Endothelial cell of umbilical vein (primary cell): ENCODE measurements around the gene PRSS36. TPM values are rescaled to one million over a fixed set of nuclear protein-coding genes. Genes with fewer than 3 reads are reported as not detected.

ENCODE experiments used
- BruUV-seq: library from RNA; stranded (reverse); fragments of 400-500 nt; replicated peaks from 2 replicates; lab custom pipeline; 2021; lab: Mats Ljungman, UMichigan
- CTCF ChIA-PET: fragments of 300-600, 350-600 bp; sonication (Branson Sonifier 250); formaldehyde crosslinking; loops from one replicate; lab custom pipeline; 2021; ENCODE audit warnings: antibody characterized with exemption, inconsistent platforms; lab: Charles Lee
- POLR2A ChIA-PET: fragments of 300-600, 350-600 bp; sonication (Branson Sonifier 250); formaldehyde crosslinking; loops from one replicate; lab custom pipeline; 2021; ENCODE audit warnings: antibody characterized with exemption, inconsistent platforms; lab: Charles Lee
- DNase-seq: peaks from one replicate; pipeline ENCODE4 v3.0.0-alpha.2; 2011; ENCODE audit warnings: low read depth, low spot score
- FAIRE-seq: peaks from 2 replicates; lab custom pipeline; 2011; peaks lifted over from hg19 to GRCh38; lab: Jason Lieb, UNC
- H2AFZ ChIP-seq: 2 replicates; pipeline ENCODE4 v1.6.0; 2012; ENCODE audit warnings: low read depth, low read length, control low read depth, inconsistent platforms
- H3K27ac ChIP-seq: 2 replicates; pipeline ENCODE4 v1.5.1; 2011; ENCODE audit warnings: low read depth, mild to moderate bottlenecking, control low read depth, low read length, moderate library complexity; ENCODE audit not compliant: insufficient read depth
- H3K27me3 ChIP-seq, 2 experiments: 2 replicates each; pipeline versions ENCODE4 v1.6.0 to v1.6.1; 2011; ENCODE audit warnings: low read length in 2 of 2, mixed read lengths in 1 of 2; ENCODE audit not compliant: control insufficient read depth in 2 of 2, insufficient read depth in 2 of 2
- H3K36me3 ChIP-seq, 2 experiments: 2 replicates in 1 of 2; 3 replicates in 1 of 2; pipeline ENCODE4 v1.5.1; 2011; ENCODE audit warnings: low read length in 2 of 2, mild to moderate bottlenecking in 1 of 2, moderate library complexity in 1 of 2; ENCODE audit not compliant: control insufficient read depth in 2 of 2, insufficient read depth in 2 of 2; ENCODE audit errors: extremely low read depth in 1 of 2
- H3K4me1 ChIP-seq: 3 replicates; pipeline ENCODE4 v1.5.1; 2011; ENCODE audit warnings: mild to moderate bottlenecking, low read length; ENCODE audit not compliant: control insufficient read depth, insufficient read depth; ENCODE audit errors: extremely low read depth
- H3K4me2 ChIP-seq: 2 replicates; pipeline ENCODE4 v1.6.1; 2011; ENCODE audit warnings: low read length, control low read depth, mixed read lengths; ENCODE audit not compliant: insufficient read depth
- H3K4me3 ChIP-seq, 3 experiments: fragments of 200-600 bp in 1 of 3; sonication (generic), shearing (Covaris generic) in 1 of 3; replicated peaks in 1 of 3; 2 replicates each; pipeline ENCODE4 v1.5.1; 2011 to 2016; ENCODE audit warnings: control low read depth in 3 of 3, low read length in 3 of 3, mild to moderate bottlenecking in 2 of 3, inconsistent platforms in 1 of 3, low read depth in 1 of 3, moderate library complexity in 1 of 3; ENCODE audit not compliant: insufficient read depth in 1 of 3
- H3K79me2 ChIP-seq: 2 replicates; pipeline ENCODE4 v1.6.0; 2012; ENCODE audit warnings: low read length, inconsistent platforms; ENCODE audit not compliant: control insufficient read depth, insufficient read depth
- H3K9ac ChIP-seq: replicated peaks from 2 replicates; pipeline ENCODE3; 2011; ENCODE audit warnings: low read length, control low read depth; ENCODE audit not compliant: insufficient read depth; ENCODE audit errors: extremely low read depth
- H3K9me1 ChIP-seq: replicated peaks from 3 replicates; pipeline ENCODE4 v1.6.0; 2011; ENCODE audit warnings: mild to moderate bottlenecking, low read length; ENCODE audit not compliant: control insufficient read depth, insufficient read depth; ENCODE audit errors: extremely low read depth
- H3K9me3 ChIP-seq: replicated peaks from 2 replicates; pipeline ENCODE4 v1.5.1; 2012; ENCODE audit warnings: low read length, inconsistent platforms; ENCODE audit not compliant: control insufficient read depth, insufficient read depth
- H4K20me1 ChIP-seq: replicated peaks from 2 replicates; pipeline ENCODE3; 2011; ENCODE audit warnings: mild to moderate bottlenecking, low read length; ENCODE audit not compliant: control insufficient read depth, insufficient read depth; ENCODE audit errors: extremely low read depth
- EZH2 ChIP-seq: IDR thresholded peaks from 2 replicates; pipeline ENCODE4 v1.6.1; 2012; ENCODE audit warnings: borderline replicate concordance, low read depth, mild to moderate bottlenecking, moderate library complexity, low read length, inconsistent platforms; ENCODE audit not compliant: severe bottlenecking
- FOS ChIP-seq: IDR thresholded peaks from 2 replicates; pipeline ENCODE4 v1.6.1; 2011; ENCODE audit warnings: mild to moderate bottlenecking, low read length, moderate library complexity, borderline replicate concordance; ENCODE audit not compliant: insufficient read depth
- GATA2 ChIP-seq: IDR thresholded peaks from 2 replicates; pipeline ENCODE4 v1.7.0; 2011; ENCODE audit warnings: low read depth, mild to moderate bottlenecking, moderate library complexity, mixed read lengths, low read length; ENCODE audit not compliant: insufficient read length, insufficient read depth
- JUN ChIP-seq: IDR thresholded peaks from 2 replicates; pipeline ENCODE4 v1.6.1; 2011; ENCODE audit warnings: borderline replicate concordance, low read depth; ENCODE audit not compliant: insufficient read length, insufficient read depth
- MYC ChIP-seq: IDR thresholded peaks from one replicate; pipeline ENCODE4 v1.6.1; 2011; ENCODE audit warnings: mild to moderate bottlenecking, low read depth, low read length
- POLR2A ChIP-seq: IDR thresholded peaks from 2 replicates; pipeline ENCODE4 v1.6.1; 2012; ENCODE audit warnings: low read depth, mild to moderate bottlenecking, control low read depth, low read length
- POLR2AphosphoS5 ChIP-seq: IDR thresholded peaks from 2 replicates; pipeline ENCODE4 v1.6.1; 2012; ENCODE audit warnings: low read depth, mild to moderate bottlenecking, control low read depth, low read length, moderate library complexity; ENCODE audit not compliant: insufficient read depth
- dilution Hi-C: fragments of 300-500 bp; cut with MboI; formaldehyde crosslinking; loops from one replicate; pipeline ENCODE4 v1.15.0; 2019; ENCODE audit warnings: low sequenced_read_pairs; ENCODE audit not compliant: extremely low pct_ligation_motif_present
- intact Hi-C: fragments of 100-400 bp; cut with micrococcal nuclease; formaldehyde crosslinking; loops from one replicate; pipeline ENCODE4 v1.10.0; 2022
- polyA plus RNA-seq, 4 experiments: library from polyadenylated mRNA; depleted of rRNA in 3 of 4; stranded (reverse) in 3 of 4; unstranded in 1 of 4; fragments of >200 nt; gene quantifications; 2 replicates each; pipeline versions ENCODE4 v1.2.1 to v1.2.3, GENCODE V29; 2011 to 2012; ENCODE audit warnings: missing spikeins in 1 of 4
- total RNA-seq: library from RNA; stranded (reverse); gene quantifications from 2 replicates; pipeline ENCODE4 v1.2.3, GENCODE V29; 2021
- TF ChIP-seq, protein P1 (sequence below), 2 donors: IDR thresholded peaks; 1 replicate in 1 of 2; 2 replicates in 1 of 2; pipeline ENCODE4 v1.5.1; 2011; ENCODE audit warnings: low read length in 2 of 2, mild to moderate bottlenecking in 2 of 2, moderate library complexity in 2 of 2, control low read depth in 1 of 2, inconsistent platforms in 1 of 2, low read depth in 1 of 2; ENCODE audit not compliant: insufficient read depth in 1 of 2; ENCODE audit errors: extremely low read depth in 1 of 2
- TF ChIP-seq, protein P2 (sequence below): IDR thresholded peaks from 2 replicates; pipeline ENCODE4 v1.6.1; 2011; ENCODE audit not compliant: insufficient read depth, insufficient read length

Gene PRSS36
- total and polyA plus RNA-seq, 2 donors (not counting 3 experiments of a cell fraction or from before 2014, with no cell fraction given) = 0.57 TPM; not detected in 1

DNA sequence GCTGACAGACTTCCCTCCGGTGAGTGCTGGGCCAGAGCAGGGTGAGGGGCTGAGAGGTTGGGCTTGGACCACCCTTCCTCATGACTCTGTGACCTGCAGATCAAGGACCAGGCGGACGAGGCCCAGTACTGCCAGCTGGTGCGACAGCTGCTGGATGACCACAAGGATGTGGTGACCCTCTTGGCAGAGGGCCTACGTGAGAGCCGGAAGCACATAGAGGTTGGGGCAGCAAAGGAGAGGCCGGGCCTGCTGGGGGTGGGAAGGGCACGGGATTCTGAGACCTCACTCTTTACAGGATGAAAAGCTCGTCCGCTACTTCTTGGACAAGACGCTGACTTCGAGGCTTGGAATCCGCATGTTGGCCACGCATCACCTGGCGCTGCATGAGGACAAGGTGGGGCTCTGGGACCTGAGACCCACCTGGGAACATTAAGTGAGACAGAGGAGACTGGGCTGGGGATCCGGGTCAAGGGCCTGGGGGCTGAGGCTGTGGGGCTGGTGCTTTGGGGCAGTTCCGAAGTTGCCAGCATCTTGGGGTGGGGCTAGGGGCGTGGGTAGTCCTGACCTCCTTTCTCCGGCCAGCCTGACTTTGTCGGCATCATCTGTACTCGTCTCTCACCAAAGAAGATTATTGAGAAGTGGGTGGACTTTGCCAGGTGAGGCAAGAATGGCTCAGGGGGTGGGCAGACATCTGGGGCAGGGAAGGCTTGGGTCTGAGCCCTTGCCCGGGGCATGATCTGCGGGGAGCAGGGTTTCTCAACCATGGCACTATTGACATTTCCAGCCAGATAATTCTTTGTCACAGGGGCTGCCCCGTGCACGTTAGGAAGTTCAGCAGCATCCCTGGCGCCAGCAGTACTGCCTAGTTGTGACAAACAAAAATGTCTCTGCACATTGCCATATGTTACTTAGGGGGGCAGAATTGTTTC, 39.5 kb downstream of the PRSS36 start:
- peaks cover 11% of the 10 kb centered on the region for H3K79me2 ChIP-seq
- dilution Hi-C loops (no loop called here), intact Hi-C loops (no loop called here)
- no TSS peak for BruUV-seq
- H3K9me3 ChIP-seq = no peaks in the 10 kb centered on the region
- H3K27me3 ChIP-seq = no peaks in the 10 kb centered on the region
- H3K4me1 ChIP-seq = peaks cover 12% of the 10 kb centered on the region
- no peaks in the 10 kb centered on the region for H4K20me1 ChIP-seq
- H3K9ac ChIP-seq = no peak overlapping the region
- H3K9me1 ChIP-seq = no peaks in the 10 kb centered on the region
- no peak overlapping the region for H3K4me2 ChIP-seq
- no peak for TF ChIP-seq EZH2
- no peak for TF ChIP-seq JUN
- TF ChIP-seq POLR2AphosphoS5 = no peak
- TF ChIP-seq, protein P1, sequence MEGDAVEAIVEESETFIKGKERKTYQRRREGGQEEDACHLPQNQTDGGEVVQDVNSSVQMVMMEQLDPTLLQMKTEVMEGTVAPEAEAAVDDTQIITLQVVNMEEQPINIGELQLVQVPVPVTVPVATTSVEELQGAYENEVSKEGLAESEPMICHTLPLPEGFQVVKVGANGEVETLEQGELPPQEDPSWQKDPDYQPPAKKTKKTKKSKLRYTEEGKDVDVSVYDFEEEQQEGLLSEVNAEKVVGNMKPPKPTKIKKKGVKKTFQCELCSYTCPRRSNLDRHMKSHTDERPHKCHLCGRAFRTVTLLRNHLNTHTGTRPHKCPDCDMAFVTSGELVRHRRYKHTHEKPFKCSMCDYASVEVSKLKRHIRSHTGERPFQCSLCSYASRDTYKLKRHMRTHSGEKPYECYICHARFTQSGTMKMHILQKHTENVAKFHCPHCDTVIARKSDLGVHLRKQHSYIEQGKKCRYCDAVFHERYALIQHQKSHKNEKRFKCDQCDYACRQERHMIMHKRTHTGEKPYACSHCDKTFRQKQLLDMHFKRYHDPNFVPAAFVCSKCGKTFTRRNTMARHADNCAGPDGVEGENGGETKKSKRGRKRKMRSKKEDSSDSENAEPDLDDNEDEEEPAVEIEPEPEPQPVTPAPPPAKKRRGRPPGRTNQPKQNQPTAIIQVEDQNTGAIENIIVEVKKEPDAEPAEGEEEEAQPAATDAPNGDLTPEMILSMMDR (IDR thresholded peaks at IDR 0.05; ENCODE audit: extremely low read depth in 1 of 2, insufficient read depth in 1 of 2, low read depth in 1 of 2, low read length in 2 of 2) = no peak
- no peak for TF ChIP-seq MYC
- no peak for TF ChIP-seq POLR2A
- TF ChIP-seq GATA2 = no peak
- TF ChIP-seq FOS = no peak
- TF ChIP-seq, protein P2, sequence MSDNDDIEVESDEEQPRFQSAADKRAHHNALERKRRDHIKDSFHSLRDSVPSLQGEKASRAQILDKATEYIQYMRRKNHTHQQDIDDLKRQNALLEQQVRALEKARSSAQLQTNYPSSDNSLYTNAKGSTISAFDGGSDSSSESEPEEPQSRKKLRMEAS = no peak
- ChIA-PET CTCF (interaction anchor here (1.7 kb wide), 1 partner anchor 32 kb away, joined by 5 read pairs; no protein-coding TSS in a partner anchor), POLR2A (no interaction called here)
- DNase-seq (no peak), FAIRE-seq (no peak)
- no peak overlapping the region for H2AFZ ChIP-seq
- no peak overlapping the region for H3K4me3 ChIP-seq
- peaks cover 10 to 31% of the 10 kb centered on the region in 2 experiments for H3K36me3 ChIP-seq
- no peak overlapping the region for H3K27ac ChIP-seq
